Measurements from ENCODE around the gene PSMG3. TPM values are rescaled to one million over a fixed set of nuclear protein-coding genes. Genes with fewer than 3 reads are reported as not detected.
A peak's percentile ranks its signal among the peaks of the same experiment; 100 is the strongest.

Gene PSMG3
- total RNA-seq, 1 experiment from 2014 or later = 99.6 TPM

DNA sequence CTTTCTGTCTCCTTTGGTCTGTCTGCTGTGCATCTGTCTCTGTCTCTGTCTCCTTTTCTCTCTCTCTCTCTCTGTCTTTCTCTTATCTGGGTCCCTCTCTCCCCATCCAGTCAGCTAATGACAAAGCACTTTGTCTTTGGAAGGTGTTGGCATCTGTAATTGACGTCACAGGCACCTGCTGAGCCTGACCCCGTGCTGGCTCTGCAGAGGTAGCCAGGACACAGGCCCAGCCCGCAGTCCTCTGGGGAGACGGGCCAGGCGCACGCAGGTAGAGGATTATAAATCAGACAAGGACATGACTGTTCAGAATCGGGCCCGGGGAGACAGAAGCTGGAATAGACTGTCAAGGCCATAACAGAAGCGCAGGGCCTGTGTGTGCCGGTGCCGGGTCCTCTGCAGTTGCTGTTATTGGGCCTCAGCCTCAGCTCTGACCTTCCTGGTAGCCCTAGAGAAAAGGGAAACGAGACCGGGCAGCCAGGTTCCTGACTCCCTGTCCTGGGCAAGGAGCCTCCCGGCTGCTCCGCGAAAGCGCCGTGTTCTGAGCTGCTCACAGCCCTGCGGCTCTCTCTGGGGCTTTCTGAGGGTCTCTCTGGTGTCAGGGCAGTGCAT lies 10.7 kb upstream of the PSMG3 start:
- no peak for DNase-seq (ENCODE audit: low spot score)

DNA sequence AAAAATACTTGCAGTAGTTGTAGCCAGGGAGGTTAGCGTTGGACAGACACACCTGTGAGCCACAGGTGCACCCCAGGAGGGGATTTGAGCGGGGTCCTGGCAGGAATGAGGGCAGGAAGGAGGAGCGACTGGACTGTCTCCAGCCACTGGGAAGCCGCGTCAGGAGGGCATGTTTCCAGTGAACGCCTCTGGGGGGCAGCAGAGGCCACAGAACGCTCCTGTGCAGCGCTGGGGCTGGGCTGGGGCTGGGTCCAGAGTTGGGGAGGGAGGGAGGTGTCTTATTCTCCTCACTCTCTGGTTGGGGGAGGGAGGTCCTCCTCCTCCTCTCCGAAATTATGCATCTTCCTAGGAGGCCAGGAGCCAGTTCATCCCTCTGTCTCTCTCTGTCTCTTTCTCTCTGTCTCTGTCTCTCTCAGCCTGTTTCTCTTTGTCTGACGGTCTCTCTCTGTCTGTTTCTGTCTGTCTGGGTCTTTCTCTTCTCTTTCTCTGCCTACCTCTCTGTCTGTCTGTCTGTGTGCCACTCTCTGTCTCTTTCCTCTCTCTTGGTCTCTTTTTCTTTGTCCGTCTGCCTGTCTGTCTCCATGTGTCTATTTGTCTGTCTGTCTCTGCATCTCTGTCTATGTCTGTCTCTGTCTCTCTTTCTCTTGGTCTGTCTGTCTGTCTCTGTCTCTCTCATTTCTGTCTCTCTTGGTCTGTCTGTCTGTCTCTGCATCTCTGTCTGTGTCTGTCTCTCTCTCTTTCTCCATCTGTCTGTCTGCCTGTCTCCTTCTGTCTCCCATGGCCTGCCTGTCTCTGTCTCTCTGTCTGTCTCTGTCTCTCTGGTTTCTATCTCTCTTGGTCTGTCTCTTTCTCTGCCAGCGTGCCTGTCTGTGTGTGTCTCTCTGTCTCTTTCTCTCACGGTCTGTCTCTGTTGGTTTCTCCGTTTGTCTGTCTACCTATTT lies 9.9 kb upstream of the PSMG3 start:
- peak; percentile 82 for DNase-seq (ENCODE audit: low spot score)

DNA sequence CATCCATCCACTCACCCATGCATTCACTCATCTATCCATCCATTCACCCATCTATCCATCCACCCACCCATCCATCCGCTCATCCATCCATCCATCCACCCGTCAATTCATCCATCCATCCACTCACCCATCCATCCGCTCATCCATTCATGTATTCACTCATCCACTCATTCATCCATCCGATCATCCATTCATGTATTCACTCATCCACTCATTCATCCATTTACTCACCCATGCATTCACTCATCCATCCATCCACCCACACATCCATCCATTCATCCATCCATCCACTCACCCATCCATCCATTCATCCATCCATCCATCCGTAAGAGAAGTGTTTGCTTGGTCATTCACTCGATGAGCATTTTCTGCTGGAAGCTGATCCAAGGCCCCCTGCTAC lies 8.7 kb upstream of the PSMG3 start:
- no peak for DNase-seq (ENCODE audit: low spot score)

DNA sequence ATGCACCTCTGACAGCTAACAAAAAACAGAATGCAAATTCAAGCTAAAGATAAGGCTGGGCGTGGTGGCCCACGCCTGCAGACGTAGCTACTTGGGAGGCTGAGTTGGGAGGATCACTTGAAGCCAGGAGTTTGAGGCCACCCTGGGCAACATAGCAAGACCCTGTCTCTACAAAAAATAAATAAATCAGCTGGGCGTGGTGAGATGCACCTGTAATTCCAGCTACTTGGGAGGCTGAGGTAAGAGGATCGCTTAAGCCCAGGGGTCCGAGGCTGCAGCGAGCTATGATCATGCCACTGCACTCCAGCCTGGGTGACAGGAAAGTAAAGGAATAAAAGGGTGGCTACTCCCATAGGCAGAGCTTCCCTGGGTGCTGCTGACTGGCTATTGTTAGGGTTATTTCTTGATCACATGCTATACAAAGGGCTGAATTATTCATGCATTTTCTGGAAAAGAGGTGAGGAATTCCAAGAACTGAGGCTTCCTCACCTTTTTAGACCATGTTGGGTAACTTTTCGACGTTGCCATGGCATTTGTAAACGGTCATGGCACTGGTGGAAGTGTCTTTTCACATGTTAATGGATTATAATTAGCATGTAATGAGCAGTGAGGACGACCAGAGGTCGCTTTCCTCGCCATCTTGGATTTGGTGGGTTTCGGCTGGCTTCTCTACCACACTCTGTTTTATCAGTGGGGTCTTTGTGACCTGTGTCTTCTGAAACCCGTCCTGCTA lies 6.9 kb upstream of the PSMG3 start:
- no peak for DNase-seq (ENCODE audit: low spot score)

DNA sequence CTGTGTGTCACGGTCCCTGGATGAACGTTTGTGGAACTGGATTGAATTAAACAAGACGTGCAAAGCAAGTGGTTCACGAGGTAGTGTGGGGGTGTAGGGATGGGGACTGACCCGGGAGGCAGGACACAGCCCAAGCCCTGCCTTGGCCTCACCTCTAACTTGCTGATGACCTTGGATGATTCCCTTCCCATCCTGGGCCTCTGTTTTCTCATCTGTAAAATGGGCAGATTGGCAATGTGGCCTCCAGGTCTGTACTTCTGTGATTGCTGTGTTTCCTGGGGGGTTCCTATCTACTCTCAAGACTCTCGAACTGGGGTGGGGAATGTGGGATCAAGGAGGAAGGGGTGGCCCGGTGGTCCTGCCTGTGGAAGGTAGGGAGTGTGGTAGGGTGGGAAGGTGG lies 6.0 kb upstream of the PSMG3 start:
- DNase-seq (ENCODE audit: low spot score) = no peak

DNA sequence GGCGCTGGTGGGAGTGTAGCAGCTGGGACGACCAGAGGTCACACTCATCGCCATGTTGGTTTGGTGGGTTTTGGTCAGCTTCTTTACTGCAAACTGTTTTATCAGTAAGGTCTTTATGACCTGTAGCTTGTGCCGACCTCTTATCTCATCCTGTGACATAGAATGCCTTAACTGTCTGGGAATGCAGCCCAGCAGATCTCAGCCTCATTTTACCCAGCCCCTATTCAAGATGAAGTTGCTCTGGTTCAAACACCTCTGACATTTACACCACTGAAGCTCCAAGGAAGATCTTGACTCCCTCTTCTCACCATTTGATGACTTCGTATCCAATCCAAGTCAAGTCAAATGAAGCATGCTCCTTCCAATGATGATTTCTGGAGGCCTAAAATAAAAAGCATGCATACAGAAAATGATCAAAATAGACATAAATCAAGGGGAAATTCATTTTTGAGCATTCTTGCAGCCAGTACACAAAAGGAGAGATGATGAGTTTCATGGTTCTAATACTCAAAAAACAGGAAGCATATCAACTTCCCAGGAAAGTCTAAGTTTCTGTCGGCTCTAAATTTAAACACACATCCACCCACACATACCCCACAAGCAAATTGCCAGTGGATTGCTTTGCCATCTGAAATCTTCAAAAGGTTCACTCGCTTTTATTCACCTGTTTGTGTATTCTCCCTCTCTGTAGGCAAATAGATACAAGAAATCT lies 2.4 kb upstream of the PSMG3 start:
- no peak for DNase-seq (ENCODE audit: low spot score)

DNA sequence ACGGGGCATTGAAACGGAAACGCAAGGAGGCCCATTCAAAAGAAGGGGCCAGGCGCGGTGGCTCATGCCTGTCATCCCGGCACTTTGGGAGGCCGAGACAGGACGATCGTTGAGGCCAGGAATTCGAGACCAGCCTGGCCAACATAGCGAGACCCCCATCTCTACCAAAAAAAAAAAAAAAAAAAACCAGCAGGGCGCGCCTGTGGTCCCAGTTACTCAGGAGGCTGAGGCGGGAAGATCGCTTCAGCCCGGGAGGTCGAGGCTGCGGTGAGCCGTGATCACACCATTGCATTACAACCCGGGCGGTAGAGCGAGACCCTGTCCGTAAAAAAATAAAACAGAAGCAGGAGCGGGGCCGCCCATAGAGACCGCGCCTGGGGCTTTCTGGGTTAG lies 396 bp downstream of the PSMG3 start:
- no peak for DNase-seq (ENCODE audit: low spot score)

DNA sequence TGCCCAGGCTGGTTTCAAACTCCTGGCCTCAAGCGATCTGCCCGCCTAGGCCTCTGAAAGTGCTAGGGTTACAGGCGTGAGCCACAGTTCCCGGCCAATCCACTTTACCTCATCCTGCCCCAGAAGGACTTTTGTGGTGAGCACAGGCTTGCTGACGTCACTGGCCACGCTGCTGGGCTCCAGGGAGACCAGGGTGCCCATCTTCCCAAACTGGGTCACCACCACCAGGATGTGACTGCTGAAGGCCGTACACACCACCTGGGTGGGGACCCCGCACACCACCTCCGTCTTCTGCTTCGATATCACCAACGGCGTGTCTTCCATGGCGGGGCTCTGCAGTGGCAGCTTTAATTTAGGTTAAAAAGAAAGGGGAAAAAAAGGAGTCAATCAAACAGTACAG lies 816 bp downstream of the PSMG3 start:
- peak; percentile 93 for DNase-seq (ENCODE audit: low spot score)

DNA sequence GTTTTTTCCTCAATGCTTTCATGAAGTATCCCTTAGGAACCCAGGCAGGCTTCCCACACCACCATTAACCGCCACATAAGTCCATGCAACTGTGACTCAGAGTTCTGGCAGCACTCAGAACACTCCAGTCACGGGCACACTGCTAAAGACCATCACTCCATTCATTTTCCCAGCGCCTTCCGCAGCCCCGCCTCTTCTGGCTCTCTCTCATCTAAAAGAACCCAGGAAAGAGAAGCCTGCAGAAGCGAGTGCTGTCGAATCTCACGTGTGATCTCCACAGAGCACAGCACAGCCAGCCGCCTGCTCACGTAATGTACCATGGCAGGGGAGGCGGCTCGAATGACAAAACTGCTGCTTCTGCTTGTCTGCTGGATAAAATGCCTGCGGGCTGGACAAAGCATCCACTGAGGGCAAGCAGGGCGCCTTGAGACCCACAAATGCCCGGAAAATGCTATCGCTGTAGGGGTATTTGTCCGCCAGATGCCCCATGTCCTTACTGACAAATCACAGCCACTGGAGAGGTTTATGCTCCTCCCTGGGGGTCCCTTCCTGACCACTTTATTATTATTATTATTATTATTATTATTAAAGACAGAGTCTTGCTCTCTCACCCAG lies 1.8 kb downstream of the PSMG3 start:
- DNase-seq (ENCODE audit: low spot score) = peak; percentile 84

DNA sequence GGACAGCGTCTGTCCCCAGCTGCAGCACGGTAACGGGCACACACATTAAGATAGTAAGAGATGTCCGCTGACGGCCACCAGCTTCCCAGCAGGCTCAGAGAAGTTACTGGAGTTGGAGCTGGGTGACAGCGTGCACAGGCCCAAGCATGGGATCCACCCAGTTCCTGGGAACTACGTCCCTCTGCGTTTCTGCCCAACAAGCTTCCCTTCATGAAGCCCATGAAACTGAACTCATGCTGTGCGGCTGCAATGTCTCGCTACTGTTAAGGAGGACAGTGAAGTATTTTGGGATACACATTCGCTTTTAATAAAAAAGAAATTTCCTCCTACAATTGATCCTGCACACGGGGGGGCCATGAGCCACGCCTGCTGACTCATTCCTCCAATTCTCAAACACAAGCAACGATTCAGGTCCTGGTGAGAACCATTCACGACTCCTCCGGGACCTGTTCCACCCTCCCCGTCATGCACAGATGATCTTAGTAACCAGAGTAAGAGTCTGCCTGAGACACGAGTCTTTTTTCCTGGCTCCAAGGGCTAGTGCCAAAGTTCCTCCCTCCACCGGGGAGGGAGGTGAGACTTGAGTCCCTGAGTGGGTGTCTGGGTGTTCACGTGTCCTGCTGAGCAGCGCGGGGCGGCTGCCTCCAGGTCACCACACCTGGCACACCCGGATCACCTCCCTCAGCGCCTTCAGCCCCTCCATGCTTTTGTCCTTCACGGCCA lies 2.6 kb downstream of the PSMG3 start:
- DNase-seq (ENCODE audit: low spot score) = peak; percentile 74

DNA sequence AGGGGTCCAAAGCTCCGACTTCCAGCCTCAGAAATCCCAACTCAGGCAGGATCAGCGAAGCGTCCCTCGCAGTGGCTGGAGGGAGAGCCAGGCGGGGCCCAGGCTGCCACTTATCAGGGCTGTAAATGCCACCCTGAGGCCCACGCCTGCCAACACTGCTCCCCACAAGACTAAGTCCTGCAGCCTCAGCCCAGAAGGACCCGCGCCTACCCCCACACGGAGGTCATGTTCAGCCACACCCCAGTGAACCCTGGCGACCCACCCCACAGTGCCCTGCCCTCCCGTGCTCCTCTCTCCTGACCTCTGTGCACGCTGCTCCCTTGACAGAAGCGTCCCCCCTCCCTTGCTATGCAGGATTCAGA lies 3.2 kb downstream of the PSMG3 start:
- no peak for DNase-seq (ENCODE audit: low spot score)

DNA sequence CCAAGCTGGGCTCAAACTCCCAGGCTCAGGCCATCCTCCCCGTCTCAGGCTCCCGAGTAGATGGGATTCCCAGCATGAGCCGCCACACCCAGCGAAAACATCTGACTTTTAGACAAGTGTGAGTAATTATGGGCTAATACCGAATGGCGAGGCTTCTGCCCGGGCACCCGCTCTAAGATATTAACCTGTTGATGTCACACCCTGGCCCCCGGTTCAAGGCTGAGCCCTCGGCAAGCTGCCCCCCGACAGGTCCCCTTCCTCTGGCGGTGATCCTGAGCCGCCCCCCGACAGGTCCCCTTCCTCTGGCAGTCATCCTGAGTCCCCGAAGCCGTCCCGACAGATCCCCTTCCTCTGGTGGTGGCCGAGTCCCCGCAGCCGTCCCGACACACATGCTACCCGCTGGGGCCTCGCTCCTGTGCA lies 5.2 kb downstream of the PSMG3 start:
- no peak for DNase-seq (ENCODE audit: low spot score)

DNA sequence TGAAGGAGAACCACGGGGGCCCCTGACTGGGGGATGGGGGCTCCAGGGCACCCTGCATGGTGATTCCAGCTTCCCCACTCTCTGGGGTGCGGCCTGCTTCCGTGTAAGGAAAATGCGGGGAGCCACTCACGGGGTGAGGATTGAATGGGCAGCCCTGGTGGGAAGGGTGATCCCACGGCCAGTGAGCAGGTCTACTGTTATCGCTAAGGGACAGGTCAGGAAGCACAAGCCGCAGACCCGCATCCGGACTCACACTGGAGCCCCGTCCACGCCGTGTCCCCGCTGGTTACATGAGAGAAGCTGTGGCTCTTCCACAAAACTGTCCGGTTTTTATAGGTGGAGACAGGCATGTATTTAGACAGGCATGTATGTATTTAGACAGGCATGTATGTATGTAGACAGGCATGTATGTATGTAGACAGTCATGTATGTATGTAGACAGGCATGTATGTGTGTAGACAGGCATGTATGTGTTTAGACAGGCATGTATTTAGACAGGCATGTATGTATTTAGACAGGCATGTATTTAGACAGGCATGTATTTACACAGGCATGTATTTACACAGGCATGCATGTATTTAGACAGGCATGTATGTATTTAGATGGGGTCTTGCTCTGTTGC lies 5.7 kb downstream of the PSMG3 start:
- DNase-seq (ENCODE audit: low spot score) = no peak

DNA sequence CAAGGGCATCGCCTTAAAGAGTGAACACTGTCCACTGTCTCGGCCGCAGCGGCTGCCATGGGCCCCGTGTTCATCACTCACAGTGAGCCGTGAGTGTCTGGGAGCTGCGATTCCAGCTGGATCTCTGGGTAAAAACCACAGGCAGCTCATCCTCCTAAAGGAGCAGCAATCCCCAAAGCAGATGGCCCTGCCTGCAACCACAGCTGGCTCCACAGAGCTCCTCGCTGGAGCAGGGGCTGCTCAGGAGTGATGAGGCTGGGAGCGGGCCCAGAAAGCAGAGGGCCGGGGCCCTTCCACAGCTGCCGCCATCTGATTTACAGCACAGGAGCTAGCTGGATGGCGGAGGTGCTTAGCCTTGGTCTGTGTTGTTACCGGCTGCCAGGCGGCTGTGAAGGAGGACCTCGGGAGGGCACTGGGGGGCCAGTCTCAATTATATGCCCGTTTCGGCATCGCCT lies 7.2 kb downstream of the PSMG3 start:
- no peak for DNase-seq (ENCODE audit: low spot score)

DNA sequence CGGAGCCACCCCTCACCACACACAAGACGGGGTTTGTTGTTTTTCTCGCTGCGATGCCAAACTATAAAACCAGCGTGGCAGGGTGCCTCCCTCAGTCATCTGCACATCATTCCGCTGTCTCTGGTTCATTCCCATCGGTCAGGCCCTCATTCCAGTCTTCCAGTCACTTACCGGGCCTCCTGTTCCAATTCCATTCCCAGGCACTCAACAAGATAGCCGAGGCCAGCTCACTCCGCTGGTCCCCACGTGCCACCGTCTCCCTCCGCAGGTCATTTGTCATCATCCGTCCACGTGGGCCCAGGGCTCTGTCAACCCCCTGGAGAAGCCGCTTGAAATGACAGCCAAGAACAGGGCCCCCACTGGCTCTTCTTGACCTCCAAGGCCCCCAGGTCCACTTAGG lies 7.7 kb downstream of the PSMG3 start:
- DNase-seq (ENCODE audit: low spot score) = no peak

DNA sequence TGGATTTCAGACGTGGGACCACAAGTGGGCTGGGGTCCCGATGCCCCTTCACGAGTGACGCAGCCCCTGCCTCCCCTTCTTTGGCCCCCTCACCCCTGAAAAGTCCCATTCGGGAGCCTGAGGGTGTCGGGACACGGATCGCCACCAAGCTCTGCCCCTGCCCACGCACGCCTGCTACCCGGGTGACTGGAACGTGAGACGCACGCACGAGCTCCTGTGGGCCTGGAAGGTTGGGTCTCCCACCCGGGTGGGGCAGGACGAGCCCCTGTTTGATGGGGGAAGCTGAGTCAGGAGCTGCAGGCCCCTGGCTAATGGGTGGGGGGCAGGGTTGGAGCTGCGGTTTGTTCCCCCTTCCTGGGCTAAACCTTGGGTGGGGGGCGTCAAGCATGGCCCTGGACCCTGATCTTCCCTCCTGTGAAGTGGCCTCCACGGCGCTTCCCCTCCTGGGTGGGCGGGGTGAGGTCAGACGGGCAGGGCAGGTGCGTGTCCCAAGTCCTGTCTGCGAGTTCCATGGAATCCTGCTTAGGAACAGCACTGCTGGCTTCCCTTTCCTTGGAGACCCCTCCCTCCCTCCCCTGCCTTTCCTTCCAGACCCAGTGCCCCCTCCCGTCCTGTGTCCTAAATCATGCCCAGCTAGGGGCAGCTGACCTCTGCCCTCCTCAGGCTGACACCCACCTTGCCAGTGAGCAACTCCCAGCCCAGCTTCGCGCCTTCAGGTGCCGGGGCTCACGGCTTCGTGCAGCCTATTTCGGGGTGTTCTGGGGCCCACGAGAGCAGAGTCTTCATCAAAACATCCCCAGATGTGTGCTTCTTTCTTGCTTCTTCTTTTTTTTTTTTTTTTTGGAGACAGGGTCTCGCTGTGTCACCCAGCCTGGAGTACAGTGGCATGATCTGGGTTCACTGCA lies 8.5 kb downstream of the PSMG3 start:
- DNase-seq (ENCODE audit: low spot score) = no peak

DNA sequence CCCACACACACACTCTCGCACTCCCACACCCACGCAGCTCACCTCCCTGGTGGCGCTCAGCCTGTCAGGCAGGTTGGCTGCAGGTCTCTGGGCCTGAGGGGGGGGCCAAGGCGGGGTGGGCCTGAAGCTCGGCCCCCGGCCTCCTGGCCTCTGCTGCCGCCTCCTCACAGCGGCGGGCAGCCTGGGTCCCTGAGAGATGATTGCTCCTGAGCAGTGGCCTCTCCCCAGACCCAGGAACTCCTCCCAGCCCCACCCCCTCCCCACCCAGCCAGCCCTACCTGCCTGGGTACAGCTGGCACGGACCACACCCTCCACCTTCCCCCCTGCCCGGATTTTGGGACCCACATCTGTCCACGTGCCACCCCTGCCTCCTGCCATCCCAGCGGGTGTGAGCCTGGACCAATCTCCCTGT lies 9.2 kb downstream of the PSMG3 start:
- DNase-seq (ENCODE audit: low spot score) = no peak

DNA sequence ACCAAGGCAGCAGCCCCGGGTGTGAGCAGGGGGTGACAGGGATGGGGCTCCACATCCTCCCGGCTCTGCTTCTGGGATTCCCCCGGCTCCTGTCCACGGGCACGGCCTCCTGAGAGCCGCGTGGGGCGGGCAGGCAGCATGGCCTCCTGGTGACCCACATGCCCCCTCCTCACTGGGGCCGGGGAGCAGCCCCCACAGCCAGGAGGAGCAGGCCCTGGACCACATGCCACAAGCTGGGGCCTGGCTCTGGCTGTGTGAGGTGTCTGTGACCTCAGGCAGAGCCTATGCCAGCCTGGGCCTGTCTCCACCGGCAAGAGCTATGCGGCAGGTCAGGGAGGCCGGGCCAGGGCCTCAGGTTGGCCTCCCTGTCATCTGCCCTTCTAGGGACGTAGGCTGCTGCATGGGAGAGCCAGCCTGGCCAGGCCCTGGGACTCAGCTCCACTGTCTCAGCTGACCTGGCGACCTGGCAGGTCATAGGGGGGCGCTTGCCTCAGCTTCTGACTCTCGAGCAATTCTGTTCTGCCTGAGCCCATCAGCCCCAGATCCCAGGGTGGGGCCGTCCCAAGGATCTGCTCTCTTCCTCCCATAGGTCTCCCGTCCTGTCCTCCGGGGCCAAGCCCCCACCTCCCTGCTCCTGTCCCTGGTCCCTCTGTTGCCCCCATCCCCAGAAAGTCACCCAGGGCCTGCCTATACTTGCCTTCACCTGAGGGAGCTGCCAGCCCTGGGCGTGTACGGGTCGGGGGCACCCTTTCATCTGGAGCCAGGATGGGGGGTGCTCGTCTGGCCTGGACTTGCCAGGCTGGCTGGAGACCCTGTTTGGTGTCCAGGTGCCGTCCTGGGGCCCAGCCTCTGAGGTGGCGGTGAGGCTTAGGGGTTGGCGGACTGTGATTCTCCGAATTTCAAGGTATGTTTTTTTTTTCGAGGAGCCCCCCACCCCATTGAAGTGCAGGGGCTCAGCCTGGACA lies 9.9 kb downstream of the PSMG3 start:
- DNase-seq (ENCODE audit: low spot score) = no peak

All from H4 (cell line).